ENCODE results near the gene ROR1.

The ROR1 gene

GRCh38 chr1:64038965-64039364 lies 265.1 kb downstream of the ROR1 start:
- no peak for DNase-seq

- DNase-seq, result no peak
These were observed 265.6 kb downstream of the ROR1 start for GRCh38 chr1:64039390-64039926.

DNA sequence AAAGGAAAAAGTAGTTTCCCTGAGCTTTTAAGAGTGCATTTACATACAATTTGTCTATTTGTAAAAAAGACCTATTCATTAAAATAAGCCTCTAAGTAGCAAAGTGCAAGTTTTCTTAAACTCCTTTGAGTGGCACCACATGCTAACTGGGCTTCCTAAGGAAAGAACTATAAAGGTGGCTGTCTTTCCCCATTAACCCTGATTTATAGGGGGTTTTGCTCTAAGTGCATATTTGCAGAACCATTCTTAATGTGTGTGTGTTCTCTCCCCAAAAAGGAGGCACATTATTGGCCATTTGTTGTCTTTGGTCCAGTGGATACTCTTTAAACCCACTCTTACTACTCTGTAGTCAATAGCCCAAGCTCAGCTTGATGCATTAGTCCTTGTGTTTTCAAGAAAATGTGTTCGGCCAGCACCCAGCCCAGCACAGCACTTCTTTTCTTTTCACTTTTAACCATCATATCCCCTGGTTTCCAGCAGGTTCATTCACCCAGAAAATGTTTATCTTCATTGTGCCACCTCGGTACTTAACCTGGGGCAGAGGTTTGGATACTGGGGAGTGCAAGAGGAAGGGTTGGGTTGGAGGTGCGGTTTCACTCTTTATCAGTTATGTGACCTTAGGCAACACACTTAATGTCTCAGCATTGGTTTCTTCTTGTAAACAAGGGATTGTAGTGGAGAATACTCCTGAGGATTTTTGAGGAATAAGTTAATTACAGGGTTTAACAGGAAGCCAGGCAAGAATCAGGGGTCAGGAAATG lies 267.7 kb downstream of the ROR1 start:
- no peak for DNase-seq

DNA sequence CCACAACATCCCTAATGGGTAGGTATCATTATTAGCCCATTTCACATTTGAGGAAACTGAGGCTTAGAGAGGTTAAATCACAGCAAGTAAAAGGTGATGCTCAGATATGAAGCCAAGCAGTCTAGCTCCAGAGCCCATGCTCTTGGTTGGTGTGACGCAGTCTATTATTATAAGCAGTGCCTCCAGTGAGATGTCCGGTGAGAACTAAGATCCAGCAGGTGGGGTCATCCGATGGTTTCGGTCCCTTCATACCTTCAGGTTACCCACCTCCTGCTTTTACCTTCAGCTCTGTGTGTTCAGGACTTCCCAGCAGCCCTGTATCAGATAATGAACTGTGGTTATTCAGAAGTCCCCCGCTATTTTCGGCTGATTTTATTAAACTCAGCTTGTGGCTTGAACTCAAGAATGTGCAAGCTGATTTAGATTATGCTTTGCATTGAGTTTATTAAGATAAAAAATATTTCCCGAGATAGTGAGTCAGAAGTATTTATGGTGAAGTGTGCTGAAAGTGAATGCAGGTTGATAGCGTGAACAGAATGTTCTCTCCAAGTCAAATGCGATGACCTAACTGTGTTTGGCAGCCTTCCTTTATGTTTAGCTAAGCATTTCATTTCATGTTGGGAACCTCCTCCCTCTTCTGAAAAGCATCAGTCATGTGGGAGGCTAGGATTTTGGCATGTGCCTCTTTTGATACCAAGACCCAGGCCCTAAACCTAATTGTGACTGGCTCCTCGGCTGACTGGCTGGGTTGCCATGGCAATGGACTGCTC lies 268.7 kb downstream of the ROR1 start:
- DNase-seq, result no peak

DNA sequence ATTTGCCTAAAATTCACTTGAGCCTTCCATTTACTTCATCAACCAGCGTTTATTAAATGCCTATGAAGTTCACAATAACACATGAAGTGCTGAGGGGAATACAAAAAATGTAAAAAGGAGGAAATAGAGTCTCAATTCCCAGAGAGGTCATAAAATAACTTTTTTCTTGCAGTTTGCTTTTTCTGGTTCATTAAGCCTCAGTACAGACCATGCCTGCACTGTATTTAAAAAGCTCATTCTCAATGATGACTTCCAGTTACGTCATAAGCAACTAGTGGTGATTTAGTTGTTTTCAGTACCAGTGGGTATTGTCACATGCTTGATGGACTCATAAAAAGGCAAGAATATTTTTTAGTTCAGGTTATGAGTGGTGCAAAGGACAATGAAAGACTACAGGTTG lies 269.5 kb downstream of the ROR1 start:
- no peak for DNase-seq

DNA sequence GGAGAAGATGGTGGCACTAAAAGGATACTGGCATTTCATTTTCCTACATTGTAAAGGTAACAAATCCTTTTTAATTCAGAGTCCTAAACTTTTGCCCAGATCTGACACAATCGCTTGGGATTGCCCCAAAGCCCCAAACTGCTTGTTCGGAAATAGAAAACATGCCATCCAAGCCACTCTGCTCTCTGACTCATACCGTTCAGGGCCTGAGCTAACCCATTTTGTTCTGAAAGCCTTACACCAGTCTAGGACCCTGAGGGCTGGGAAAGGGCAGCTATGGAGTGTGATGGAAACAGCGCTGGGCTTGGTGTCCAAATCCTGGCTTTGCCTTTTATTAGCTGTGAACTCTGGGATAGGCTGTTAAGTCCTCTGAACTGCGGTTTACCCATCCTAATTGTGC lies 270.2 kb downstream of the ROR1 start:
- DNase-seq, result no peak

GRCh38 chr1:64046243-64046642 lies 272.4 kb downstream of the ROR1 start:
- DNase-seq, result no peak

- no peak for DNase-seq
These were observed 273.1 kb downstream of the ROR1 start for GRCh38 chr1:64046891-64047290.

DNA sequence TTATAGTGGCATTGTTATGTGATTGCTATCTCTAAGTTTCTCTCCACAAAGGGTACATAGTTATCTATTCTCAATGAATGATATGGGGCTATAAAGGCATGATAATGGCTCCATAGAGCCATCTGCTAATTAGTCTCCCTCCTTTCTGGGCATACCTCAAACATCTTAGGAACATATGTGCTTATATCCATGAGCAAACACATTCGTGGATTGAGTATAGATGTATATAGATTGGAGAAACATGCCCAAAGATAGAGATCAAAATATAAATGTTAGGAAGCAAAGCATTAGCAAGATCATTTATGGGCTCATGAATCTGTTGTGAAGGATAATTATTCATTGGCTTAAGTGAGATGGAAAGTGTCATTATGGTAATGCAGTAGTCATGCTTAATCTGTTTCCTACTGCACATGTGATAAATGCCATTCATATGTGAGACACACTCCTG lies 273.8 kb downstream of the ROR1 start:
- DNase-seq, result no peak

DNA sequence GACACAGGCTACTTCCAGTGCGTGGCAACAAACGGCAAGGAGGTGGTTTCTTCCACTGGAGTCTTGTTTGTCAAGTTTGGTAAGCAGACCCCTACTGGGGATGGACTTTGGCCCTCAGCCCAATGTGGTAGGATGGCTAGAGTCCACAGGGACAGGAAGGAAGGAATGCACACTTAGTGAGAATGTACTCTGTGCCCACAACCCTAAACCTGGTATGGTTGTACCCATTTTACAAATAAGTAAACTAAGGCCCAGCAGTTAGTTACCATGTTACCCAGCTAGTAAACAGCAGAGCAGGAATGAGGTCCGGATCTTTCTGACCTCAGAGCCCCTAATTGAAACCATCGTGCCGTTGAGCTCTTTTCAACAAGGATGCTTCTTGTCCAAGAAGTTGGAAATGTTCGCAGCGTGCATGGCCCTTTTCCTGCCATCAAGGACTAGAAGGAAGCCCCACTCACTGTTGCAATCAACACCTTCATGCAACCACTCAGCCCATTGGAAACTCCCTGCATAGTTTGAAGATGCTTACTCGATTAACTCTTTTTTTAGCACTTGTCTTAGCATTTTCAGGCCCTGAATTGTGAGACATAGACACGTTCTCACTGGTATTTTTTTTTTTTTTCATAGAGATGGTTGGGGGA lies 276.2 kb downstream of the ROR1 start:
- no peak for DNase-seq

DNA sequence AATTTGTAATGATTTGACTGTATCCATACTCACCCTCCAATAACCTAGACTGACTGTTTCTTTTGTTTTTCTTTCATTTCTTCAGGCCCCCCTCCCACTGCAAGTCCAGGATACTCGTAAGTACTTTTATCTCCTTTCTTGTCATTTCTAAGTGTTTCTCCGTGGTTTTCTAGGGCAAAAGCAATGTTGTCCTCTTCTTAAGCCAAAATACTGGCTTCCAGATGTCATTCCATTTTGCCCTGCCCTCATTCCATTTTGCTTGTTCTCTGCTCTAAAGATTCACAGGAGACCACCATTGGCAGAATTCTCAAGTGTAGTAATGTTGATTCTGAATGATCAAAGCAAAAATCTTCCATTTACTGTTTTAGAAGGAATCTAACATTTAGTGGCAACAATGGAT lies 276.8 kb downstream of the ROR1 start:
- no peak for DNase-seq

- no peak for DNase-seq
These were observed 278.0 kb downstream of the ROR1 start for GRCh38 chr1:64051796-64052195.

DNA sequence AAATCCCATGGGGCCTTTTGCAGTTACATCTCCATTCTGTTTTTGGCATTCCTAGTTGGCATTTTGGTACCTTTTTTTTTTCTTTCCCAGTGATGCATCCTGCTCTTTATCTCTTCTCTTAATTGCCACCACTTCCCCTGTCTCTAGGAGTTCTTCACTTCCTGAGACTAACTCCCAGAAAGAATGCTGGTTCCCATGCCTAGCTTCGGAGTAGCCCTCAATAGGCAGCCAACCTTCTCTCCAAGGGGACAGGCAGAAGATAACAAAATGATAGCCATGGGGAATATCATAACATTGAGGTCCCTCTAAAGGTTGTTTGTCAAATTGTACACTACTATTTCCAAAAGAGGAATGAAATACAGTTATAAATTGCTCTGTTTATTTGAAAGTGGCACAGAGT lies 279.0 kb downstream of the ROR1 start:
- DNase-seq, result no peak

- DNase-seq, result no peak
These were observed 281.5 kb downstream of the ROR1 start for GRCh38 chr1:64055310-64055709.

GRCh38 chr1:64059556-64059955 lies 285.7 kb downstream of the ROR1 start:
- DNase-seq, result no peak

- DNase-seq, result no peak
These were observed 286.9 kb downstream of the ROR1 start for GRCh38 chr1:64060611-64061302.

- DNase-seq, result no peak
These were observed 287.8 kb downstream of the ROR1 start for GRCh38 chr1:64061430-64062104.

DNA sequence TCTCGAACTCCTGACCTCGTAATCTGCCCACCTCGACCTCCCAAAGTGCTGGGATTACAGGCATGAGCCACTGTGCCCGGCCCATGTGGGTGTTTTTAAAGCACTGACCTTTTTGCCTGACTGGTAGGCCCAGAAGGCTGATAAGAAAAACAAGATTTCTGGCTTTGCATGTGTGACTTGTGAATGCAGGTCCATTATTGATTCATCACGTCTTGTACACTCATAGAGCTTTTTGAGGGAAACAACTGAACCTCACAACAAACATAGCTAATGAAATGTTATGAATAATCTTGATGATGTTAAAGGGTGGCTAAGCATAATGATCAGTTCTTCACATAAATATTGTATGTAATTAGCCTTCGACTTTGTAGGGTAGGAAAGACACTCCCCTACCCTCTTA lies 288.7 kb downstream of the ROR1 start:
- DNase-seq, result no peak

- no peak for DNase-seq
These were observed 289.2 kb downstream of the ROR1 start for GRCh38 chr1:64062941-64063581.

DNA sequence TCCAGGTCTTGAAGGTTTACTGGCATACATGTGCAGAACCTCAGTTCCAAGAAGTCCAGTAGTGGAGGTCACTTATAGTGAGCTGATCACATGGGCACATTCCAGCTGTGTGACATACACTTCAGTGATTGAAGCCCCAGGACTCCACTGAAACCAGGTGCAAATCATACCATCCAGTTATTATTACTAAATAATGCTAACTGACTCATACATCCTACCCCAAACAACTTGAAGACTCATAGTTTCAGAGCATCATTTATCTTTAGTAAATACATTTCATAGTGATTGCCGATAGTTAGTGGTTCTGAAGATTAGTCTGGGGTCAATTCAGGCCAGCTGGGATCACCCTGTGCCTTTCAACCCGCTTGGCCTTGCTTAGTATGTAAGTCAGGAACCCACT lies 291.8 kb downstream of the ROR1 start:
- no peak for DNase-seq

GRCh38 chr1:64072089-64072793 lies 298.4 kb downstream of the ROR1 start:
- no peak for DNase-seq
